Inflammatory macrophage (primary cell): Measurements from ENCODE around the gene SPINK6.

Source experiments
- DNase-seq, 2 donors: peaks; one replicate each; pipeline ENCODE4 v3.0.0-alpha.2; 2020 to 2022

SPINK6 gene

DNA sequence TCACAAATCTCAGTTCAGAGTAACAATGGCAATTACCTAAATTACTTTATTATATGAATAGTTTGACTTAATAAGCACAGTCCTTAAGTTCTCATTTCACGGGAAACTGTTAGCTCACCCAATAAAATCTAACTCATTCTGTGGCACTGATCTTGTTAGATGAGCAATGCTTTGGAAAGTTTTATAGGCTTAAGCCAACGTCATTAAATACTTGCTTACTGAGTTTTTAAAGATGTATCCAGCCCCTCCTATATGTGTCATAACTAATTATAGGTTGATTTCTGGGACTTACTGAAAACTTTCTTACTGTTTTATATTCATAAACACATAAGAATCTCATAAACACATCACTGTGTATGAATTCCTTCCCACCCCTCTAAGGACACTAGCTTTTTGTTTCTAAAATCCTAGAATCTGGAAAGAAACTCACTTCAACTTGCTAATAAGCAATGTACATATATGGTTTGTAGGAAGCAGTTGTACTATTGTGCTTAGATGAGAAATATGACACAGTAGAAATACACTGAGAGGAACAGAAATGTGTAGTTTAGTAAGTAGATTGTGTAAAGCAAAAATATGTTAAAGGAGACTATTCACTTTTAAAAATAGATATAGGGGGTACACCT, 21.4 kb downstream of the SPINK6 start:
- no peak for DNase-seq

DNA sequence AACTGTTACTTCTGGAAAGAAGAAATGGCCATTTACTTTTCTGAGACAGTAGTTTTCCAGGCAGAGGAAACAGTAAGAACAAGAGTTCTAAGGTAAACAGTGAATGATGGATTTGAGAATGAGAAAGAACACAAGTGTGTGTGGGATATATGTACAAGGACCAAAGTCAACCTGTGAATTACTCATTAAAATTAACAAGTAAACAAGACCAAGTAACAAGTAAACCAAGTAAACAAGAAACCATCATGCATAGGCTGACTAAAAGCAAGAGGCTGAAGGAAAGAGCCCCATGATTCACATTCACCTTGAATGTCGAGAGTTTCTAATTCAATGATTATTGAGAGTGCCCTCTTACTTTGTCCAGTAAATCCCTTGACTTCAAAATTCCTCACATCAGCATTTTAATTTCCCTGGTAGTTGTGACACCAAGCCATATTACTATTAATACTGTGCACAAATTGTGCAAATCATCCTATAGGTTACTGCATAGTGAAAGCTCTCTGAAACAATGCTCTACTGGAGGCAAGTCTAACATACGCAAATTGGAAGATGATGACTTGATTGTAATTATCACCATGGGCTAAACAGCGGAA, 25.6 kb downstream of the SPINK6 start:
- DNase-seq: no peak

GRCh38 chr5:148229840-148230239, 27.0 kb downstream of the SPINK6 start:
- DNase-seq: no peak

DNA sequence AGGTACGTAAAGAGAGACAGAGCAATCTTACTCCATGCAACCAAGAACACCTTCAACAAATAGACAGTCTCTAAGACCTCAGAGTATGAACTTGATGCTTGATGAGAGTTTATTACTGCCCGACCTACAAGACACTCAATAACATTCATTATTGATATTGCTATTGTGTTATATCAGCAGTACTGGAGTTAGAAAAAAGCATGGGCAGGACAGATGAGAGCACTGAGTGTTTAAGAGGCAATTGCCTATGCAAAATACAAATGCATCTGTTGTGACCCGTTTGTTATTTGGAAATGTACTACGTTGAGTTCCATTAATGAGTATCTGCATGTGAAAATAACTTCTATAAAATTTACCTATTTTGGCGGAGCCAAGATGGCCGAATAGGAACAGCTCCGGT, 27.4 kb downstream of the SPINK6 start:
- DNase-seq: no peak

GRCh38 chr5:148237785-148238417, 35.1 kb downstream of the SPINK6 start:
- no peak for DNase-seq

- no peak for DNase-seq
These were observed 35.6 kb downstream of the SPINK6 start, which contains the start of gene MARCOL for GRCh38 chr5:148238418-148238794. TSS of gene MARCOL (plus strand) at chr5:148238525. CDS start at chr5:148238598, 73 bp downstream.

DNA sequence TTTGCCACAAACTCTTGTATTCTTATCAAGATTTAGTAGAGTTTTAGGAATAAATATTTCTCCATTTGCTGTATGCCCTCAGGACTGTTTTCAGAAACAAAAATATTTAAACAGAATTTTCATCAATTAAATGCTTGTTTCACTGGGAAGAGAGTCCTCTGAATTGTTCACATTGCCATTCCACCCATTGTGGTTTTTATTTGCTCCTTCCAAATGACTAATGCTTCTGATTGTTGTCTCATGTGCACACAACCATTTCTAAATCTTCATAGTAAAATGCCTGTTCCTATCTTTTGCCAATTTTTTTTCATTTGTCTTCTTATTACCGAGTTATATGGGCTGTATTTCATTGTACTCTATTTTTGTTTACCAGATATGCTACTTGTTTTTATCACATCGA, 46.1 kb downstream of the SPINK6 start:
- no peak for DNase-seq

GRCh38 chr5:148255456-148255855, 52.6 kb downstream of the SPINK6 start:
- no peak for DNase-seq

- DNase-seq: no peak
These were observed 56.4 kb downstream of the SPINK6 start for GRCh38 chr5:148259288-148259687.

DNA sequence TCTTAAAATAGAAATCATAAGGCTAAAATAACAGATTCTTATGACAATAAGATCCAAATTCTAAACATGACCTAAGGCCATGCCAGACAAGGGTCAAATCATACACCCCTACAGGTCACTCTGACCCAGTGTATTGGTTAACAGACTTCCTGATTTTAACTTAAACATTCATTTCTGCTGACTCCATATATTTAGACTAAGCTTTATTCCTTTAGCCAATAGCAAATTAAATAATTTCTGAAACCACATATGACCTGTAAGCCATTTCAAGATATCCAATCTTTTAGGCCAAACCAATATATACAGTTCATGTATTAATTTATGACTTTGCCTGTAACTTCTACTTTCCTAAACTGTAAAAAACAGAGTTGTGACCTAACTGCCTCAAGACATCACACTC, 58.4 kb downstream of the SPINK6 start:
- no peak for DNase-seq
